ENCODE measurements around the gene ADAMTSL1. TPM values are rescaled to one million over a fixed set of nuclear protein-coding genes. Genes with fewer than 3 reads are reported as not detected.
A peak's percentile ranks its signal among the peaks of the same experiment; 100 is the strongest.

ADAMTSL1 gene
- total RNA-seq, 1 donor from 2014 or later: 12.6 TPM

GRCh38 chr9:18623221-18624079, 149.5 kb downstream of the ADAMTSL1 start:
- Histone ChIP-seq H3K79me2 (ENCODE audit: insufficient read depth, low read length) (peaks cover 12% of the 10 kb centered on the region), H3K4me3 (ENCODE audit: insufficient read depth, low read depth, low read length) (no peak overlapping the region), H3K4me1 (ENCODE audit: insufficient read depth, low read length) (no peaks in the 10 kb centered on the region), H3K27me3 (ENCODE audit: insufficient read depth, low read length) (no peaks in the 10 kb centered on the region), H2AFZ (ENCODE audit: low read depth, low read length) (no peak overlapping the region), H3K36me3 (ENCODE audit: insufficient read depth, low read length) (peaks cover 25% of the 10 kb centered on the region), H3K27ac (ENCODE audit: low read depth, low read length) (no peak overlapping the region), H3K9ac (ENCODE audit: low read length) (no peak overlapping the region), H3K9me3 (ENCODE audit: insufficient read depth, low read depth, low read length) (no peaks in the 10 kb centered on the region), H3K4me2 (ENCODE audit: low read length) (no peak overlapping the region), H4K20me1 (ENCODE audit: insufficient read depth, low read length) (no peaks in the 10 kb centered on the region)
- DNase-seq (ENCODE audit: low read depth) (no peak), FAIRE-seq (peak; percentile 70)
- H3K4me3 Mint-ChIP-seq (ENCODE audit: unreplicated experiment): no peak overlapping the region
- no peaks in the 10 kb centered on the region for H3K36me3 Mint-ChIP-seq (ENCODE audit: low read depth, unreplicated experiment)
- TF ChIP-seq EZH2 (IDR thresholded peaks at IDR 0.05; ENCODE audit: insufficient read depth, low read length): no peak
- no peak for TF ChIP-seq CTCF (IDR thresholded peaks at IDR 0.05; ENCODE audit: insufficient read depth, low read depth, low read length)
- H3K27me3 Mint-ChIP-seq (ENCODE audit: low read depth, unreplicated experiment): no peaks in the 10 kb centered on the region
- peaks cover 2% of the 10 kb centered on the region for H3K9me3 Mint-ChIP-seq (ENCODE audit: unreplicated experiment)
- H3K4me1 Mint-ChIP-seq (ENCODE audit: low read depth, unreplicated experiment): peaks cover 2% of the 10 kb centered on the region
- H3K27ac Mint-ChIP-seq (ENCODE audit: unreplicated experiment): no peak overlapping the region

GRCh38 chr9:18626046-18626698, 152.2 kb downstream of the ADAMTSL1 start:
- FAIRE-seq: no peak
- no peaks in the 10 kb centered on the region for H3K36me3 Mint-ChIP-seq (ENCODE audit: low read depth, unreplicated experiment)

More at GRCh38 chr9:18626046-18626698, 152.2 kb downstream of the ADAMTSL1 start:
- Histone ChIP-seq H3K4me1 (ENCODE audit: insufficient read depth, low read length) (no peaks in the 10 kb centered on the region), H3K36me3 (ENCODE audit: insufficient read depth, low read length) (peaks cover 25% of the 10 kb centered on the region), H3K27me3 (ENCODE audit: insufficient read depth, low read length) (no peaks in the 10 kb centered on the region), H2AFZ (ENCODE audit: low read depth, low read length) (no peak overlapping the region), H3K9me3 (ENCODE audit: insufficient read depth, low read depth, low read length) (no peaks in the 10 kb centered on the region), H3K9ac (ENCODE audit: low read length) (no peak overlapping the region), H3K79me2 (ENCODE audit: insufficient read depth, low read length) (peaks cover 33% of the 10 kb centered on the region), H3K4me2 (ENCODE audit: low read length) (no peak overlapping the region), H3K4me3 (ENCODE audit: insufficient read depth, low read depth, low read length) (no peak overlapping the region), H3K27ac (ENCODE audit: low read depth, low read length) (no peak overlapping the region), H4K20me1 (ENCODE audit: insufficient read depth, low read length) (no peaks in the 10 kb centered on the region)
- no peaks in the 10 kb centered on the region for H3K27me3 Mint-ChIP-seq (ENCODE audit: low read depth, unreplicated experiment)
- DNase-seq (ENCODE audit: low read depth): no peak
- TF ChIP-seq EZH2 (IDR thresholded peaks at IDR 0.05; ENCODE audit: insufficient read depth, low read length) (no peak), CTCF (IDR thresholded peaks at IDR 0.05; ENCODE audit: insufficient read depth, low read depth, low read length) (no peak)
- no peak overlapping the region for H3K27ac Mint-ChIP-seq (ENCODE audit: unreplicated experiment)
- peaks cover 2% of the 10 kb centered on the region for H3K9me3 Mint-ChIP-seq (ENCODE audit: unreplicated experiment)
- peaks cover 2% of the 10 kb centered on the region for H3K4me1 Mint-ChIP-seq (ENCODE audit: low read depth, unreplicated experiment)
- no peak overlapping the region for H3K4me3 Mint-ChIP-seq (ENCODE audit: unreplicated experiment)

Data from astrocyte (in vitro differentiated cells and primary cell).